Smooth muscle cell (in vitro differentiated cells): Measurements from ENCODE around the gene TSLP. TPM values are rescaled to one million over a fixed set of nuclear protein-coding genes. Genes with fewer than 3 reads are reported as not detected.

Experiments
- DNase-seq: peaks from one replicate; lab custom pipeline; 2025; ENCODE audit not compliant: unreplicated experiment; lab: John Stamatoyannopoulos, UW
- H2AFZ ChIP-seq: fragments of 200-600 bp; sonication (generic); 2 replicates; pipeline ENCODE4 v1.6.0; 2016; ENCODE audit warnings: antibody characterized with exemption, low read depth, mild to moderate bottlenecking
- H3F3A ChIP-seq: fragments of 200-600 bp; sonication (generic); 2 replicates; pipeline ENCODE4 v1.6.0; 2017; ENCODE audit warnings: antibody characterized with exemption, low read depth
- H3K27ac ChIP-seq: fragments of 200-600 bp; sonication (generic); 2 replicates; pipeline ENCODE4 v1.5.1; 2016; ENCODE audit warnings: low read depth, mild to moderate bottlenecking
- H3K27me3 ChIP-seq: fragments of 200-600 bp; sonication (generic); 2 replicates; pipeline ENCODE4 v1.6.1; 2016; ENCODE audit warnings: low read depth, mild to moderate bottlenecking
- H3K36me3 ChIP-seq: fragments of 200-600 bp; sonication (generic); 2 replicates; pipeline ENCODE4 v1.5.1; 2016; ENCODE audit warnings: low read depth
- H3K4me1 ChIP-seq: fragments of 200-600 bp; sonication (generic); 2 replicates; pipeline ENCODE4 v1.5.1; 2016; ENCODE audit warnings: low read depth
- H3K4me2 ChIP-seq: fragments of 200-600 bp; sonication (generic); 2 replicates; pipeline ENCODE4 v1.6.0; 2016; ENCODE audit warnings: mild to moderate bottlenecking
- H3K4me3 ChIP-seq: fragments of 200-600 bp; sonication (generic); 2 replicates; pipeline ENCODE4 v1.5.1; 2016; ENCODE audit warnings: mild to moderate bottlenecking
- H3K79me2 ChIP-seq: fragments of 200-600 bp; sonication (generic); 2 replicates; pipeline ENCODE4 v1.6.0; 2016; ENCODE audit warnings: low read depth, mild to moderate bottlenecking
- H3K9ac ChIP-seq: fragments of 200-600 bp; sonication (generic); 2 replicates; pipeline ENCODE4 v1.6.0; 2016; ENCODE audit warnings: low read depth
- H3K9me3 ChIP-seq: fragments of 200-600 bp; sonication (generic); replicated peaks from 2 replicates; pipeline ENCODE4 v1.5.1; 2016; ENCODE audit warnings: low read depth
- H4K20me1 ChIP-seq: fragments of 200-600 bp; sonication (generic); 2 replicates; pipeline ENCODE4 v1.6.0; 2016; ENCODE audit warnings: low read depth
- WGBS: methylation state at CpG from one replicate; pipeline ENCODE4 v1.1.7; 2016; ENCODE audit warnings: low lambda C conversion rate; 5-methylcytosine and 5-hydroxymethylcytosine counted together
- polyA plus RNA-seq: library from polyadenylated mRNA; unstranded; fragments of >200 nt; fragmentation: Nextera tagmentation; extraction: Ambion mirVana; gene quantifications from 2 replicates; pipeline ENCODE4 v1.2.1, GENCODE V29; 2016
- total RNA-seq: library from RNA; depleted of rRNA; stranded (reverse); fragments of >200 nt; gene quantifications from 2 replicates; pipeline ENCODE4 v1.2.3, GENCODE V29; 2014
- TF ChIP-seq, protein P1 (sequence below): fragments of 200-600 bp; sonication (generic); IDR thresholded peaks from 2 replicates; pipeline ENCODE4 v1.5.1; 2017; ENCODE audit warnings: borderline replicate concordance, mild to moderate bottlenecking, antibody characterized with exemption; ENCODE audit not compliant: insufficient read depth, poor library complexity, severe bottlenecking

Gene TSLP
- total and polyA plus RNA-seq, 2 experiments from 2014 or later, result 1.2 to 1.8 TPM

DNA sequence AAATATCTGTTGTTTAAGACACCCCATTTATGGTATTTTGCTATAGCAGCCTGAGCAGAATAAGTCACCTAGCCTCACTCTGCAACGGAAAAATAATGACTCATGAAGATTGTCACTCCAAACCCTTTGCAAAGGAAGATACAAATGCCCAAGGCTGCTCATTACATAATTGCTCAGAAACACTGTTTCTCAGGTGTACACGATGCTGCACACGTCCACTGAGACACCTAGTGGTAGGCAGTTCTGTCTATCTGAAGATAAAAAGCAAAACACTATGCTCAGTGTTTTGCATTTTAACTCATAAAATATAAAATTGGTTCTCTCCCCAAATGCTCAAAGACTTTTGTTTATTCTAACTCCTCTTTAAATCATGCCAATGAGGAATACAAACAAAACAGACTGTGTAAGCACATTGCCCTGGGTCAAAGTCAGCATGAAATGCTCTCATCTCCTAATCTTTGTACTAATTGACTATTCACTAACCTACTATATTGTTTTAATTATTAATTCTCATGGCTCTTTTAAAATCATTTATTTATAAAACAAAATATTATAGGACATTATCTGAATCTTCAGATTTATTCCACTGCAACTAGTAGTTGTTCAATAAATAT, 7.7 kb upstream of the TSLP start:
- Histone ChIP-seq H3K4me3 (no peak overlapping the region), H4K20me1 (no peaks in the 10 kb centered on the region), H3K4me1 (no peaks in the 10 kb centered on the region), H3K9ac (no peak overlapping the region), H2AFZ (no peak overlapping the region), H3K4me2 (no peak overlapping the region), H3K36me3 (no peaks in the 10 kb centered on the region), H3F3A (no peaks in the 10 kb centered on the region), H3K79me2 (no peaks in the 10 kb centered on the region), H3K27ac (no peak overlapping the region), H3K27me3 (peaks cover 22% of the 10 kb centered on the region), H3K9me3 (no peaks in the 10 kb centered on the region)
- no peak for DNase-seq
- TF ChIP-seq, protein P1, sequence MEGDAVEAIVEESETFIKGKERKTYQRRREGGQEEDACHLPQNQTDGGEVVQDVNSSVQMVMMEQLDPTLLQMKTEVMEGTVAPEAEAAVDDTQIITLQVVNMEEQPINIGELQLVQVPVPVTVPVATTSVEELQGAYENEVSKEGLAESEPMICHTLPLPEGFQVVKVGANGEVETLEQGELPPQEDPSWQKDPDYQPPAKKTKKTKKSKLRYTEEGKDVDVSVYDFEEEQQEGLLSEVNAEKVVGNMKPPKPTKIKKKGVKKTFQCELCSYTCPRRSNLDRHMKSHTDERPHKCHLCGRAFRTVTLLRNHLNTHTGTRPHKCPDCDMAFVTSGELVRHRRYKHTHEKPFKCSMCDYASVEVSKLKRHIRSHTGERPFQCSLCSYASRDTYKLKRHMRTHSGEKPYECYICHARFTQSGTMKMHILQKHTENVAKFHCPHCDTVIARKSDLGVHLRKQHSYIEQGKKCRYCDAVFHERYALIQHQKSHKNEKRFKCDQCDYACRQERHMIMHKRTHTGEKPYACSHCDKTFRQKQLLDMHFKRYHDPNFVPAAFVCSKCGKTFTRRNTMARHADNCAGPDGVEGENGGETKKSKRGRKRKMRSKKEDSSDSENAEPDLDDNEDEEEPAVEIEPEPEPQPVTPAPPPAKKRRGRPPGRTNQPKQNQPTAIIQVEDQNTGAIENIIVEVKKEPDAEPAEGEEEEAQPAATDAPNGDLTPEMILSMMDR, result peak; percentile 42
- 75% methylated on average over 3 of the region's 3 CpGs for WGBS

- Histone ChIP-seq H2AFZ (no peak overlapping the region), H3K27ac (no peak overlapping the region), H3K79me2 (no peaks in the 10 kb centered on the region), H3K9ac (no peak overlapping the region), H3K36me3 (no peaks in the 10 kb centered on the region), H3F3A (no peaks in the 10 kb centered on the region), H3K4me3 (no peak overlapping the region), H3K27me3 (peaks cover 48% of the 10 kb centered on the region), H3K4me1 (no peaks in the 10 kb centered on the region), H3K4me2 (no peak overlapping the region), H3K9me3 (no peaks in the 10 kb centered on the region), H4K20me1 (no peaks in the 10 kb centered on the region)
- 86% methylated on average over 2 of the region's 2 CpGs for WGBS
- DNase-seq, result no peak
- TF ChIP-seq, protein P1, result no peak
Measured at GRCh38 chr5:111066261-111066938, 5.1 kb upstream of the TSLP start.

GRCh38 chr5:111068213-111068612, 3.3 kb upstream of the TSLP start:
- no peak overlapping the region for H3K27ac ChIP-seq
- H3F3A ChIP-seq, result peaks cover 4% of the 10 kb centered on the region
- H3K36me3 ChIP-seq, result no peaks in the 10 kb centered on the region
- TF ChIP-seq, protein P1, result no peak
- no peaks in the 10 kb centered on the region for H3K79me2 ChIP-seq
- no peak overlapping the region for H3K4me2 ChIP-seq
- peaks cover 65% of the 10 kb centered on the region for H3K27me3 ChIP-seq
- no peak overlapping the region for H3K4me3 ChIP-seq
- H3K9me3 ChIP-seq, result no peaks in the 10 kb centered on the region
- H3K9ac ChIP-seq, result no peak overlapping the region
- H3K4me1 ChIP-seq, result no peaks in the 10 kb centered on the region
- DNase-seq, result no peak
- WGBS, result 80% methylated on average over 2 of the region's 2 CpGs
- H4K20me1 ChIP-seq, result no peaks in the 10 kb centered on the region
- no peak overlapping the region for H2AFZ ChIP-seq
